ENCODE results near the gene ZNF276. TPM values are rescaled to one million over a fixed set of nuclear protein-coding genes. Genes with fewer than 3 reads are reported as not detected.

The ZNF276 gene
- total RNA-seq, 4 donors from 2014 or later: 43.4 to 265 (median 145) TPM

- WGBS, 2 donors (ENCODE audit: low coverage in 1 of 2): 86% methylated on average over 14 of the region's 14 CpGs; no CpG with 5 or more reads in 1 of the 2 donors
- no peaks in the 10 kb centered on the region for H3K27me3 ChIP-seq
- in situ Hi-C loops (cut with MboI; ENCODE audit: low pct_ligation_motif_present in 1 of 4, low pct_unique_long_range_greater_than_20kb in 1 of 4, low sequenced_read_pairs in 3 of 4) (no loop called here), intact Hi-C loops (cut with DNase I; ENCODE audit: low total_unique reads) (no loop called here)
- TF ChIP-seq EP300 (IDR thresholded peaks at IDR 0.05; ENCODE audit: low read depth) (no peak), CTCF (IDR thresholded peaks at IDR 0.05) (no peak), POLR2AphosphoS5 (IDR thresholded peaks at IDR 0.05) (no peak), POLR2A (IDR thresholded peaks at IDR 0.05) (no peak)
- H3K4me3 ChIP-seq: no peak overlapping the region
- no peak overlapping the region for H3K27ac ChIP-seq
- H3K4me1 ChIP-seq: no peaks in the 10 kb centered on the region
- H3K36me3 ChIP-seq: peaks cover 0 to 49% (median 23%) of the 10 kb centered on the region in 4 donors
- no peaks in the 10 kb centered on the region for H3K9me3 ChIP-seq
- DNase-seq: no peak
Observed at GRCh38 chr16:89729863-89730593, 8.7 kb downstream of the ZNF276 start.

DNA sequence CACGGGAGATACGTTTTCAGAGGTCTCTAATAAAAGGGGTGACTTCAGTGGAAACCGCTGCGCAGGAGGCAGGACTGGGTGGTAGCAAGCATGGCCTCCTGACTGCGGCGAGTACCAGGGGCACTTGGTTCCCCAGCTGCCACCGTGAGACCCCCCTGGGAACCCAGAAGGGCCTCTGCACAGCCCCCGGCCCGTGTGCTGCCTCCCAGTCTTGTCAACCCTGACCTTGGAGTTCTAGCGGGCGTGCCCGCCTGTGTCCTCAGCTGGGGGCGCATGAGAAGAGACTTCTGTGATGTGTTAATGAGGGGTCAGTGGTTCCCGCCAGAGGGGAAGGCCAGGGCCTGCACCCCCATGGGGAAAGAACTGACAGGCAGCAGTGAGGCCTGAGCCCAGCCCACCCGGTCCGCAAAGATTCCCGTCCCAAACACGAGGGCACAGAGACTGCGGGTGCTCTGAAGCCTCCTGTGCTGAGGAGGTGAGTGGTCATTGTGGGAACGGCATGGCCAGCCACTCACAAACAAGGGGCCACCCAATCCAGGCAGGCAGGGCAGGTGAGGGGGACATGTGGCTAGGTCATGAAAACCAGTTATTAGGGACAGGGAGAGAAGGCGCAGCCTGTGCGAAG lies 9.4 kb downstream of the ZNF276 start:
- TF ChIP-seq EP300 (IDR thresholded peaks at IDR 0.05; ENCODE audit: low read depth) (no peak), POLR2A (IDR thresholded peaks at IDR 0.05) (no peak), CTCF (IDR thresholded peaks at IDR 0.05) (no peak), POLR2AphosphoS5 (IDR thresholded peaks at IDR 0.05) (no peak)
- 20 to 81% methylated on average over 1 to 21 of the region's 22 CpGs for WGBS, 2 donors (ENCODE audit: low coverage in 1 of 2)
- intact Hi-C loops (cut with DNase I; ENCODE audit: low total_unique reads): no loop called here

GRCh38 chr16:89732142-89732917 lies 11.0 kb downstream of the ZNF276 start:
- Histone ChIP-seq H3K4me1 (no peaks in the 10 kb centered on the region), H3K36me3 (peaks cover 0 to 67% (median 32%) of the 10 kb centered on the region in 4 donors), H3K27me3 (no peaks in the 10 kb centered on the region), H3K4me3 (no peak overlapping the region), H3K9me3 (no peaks in the 10 kb centered on the region), H3K27ac (no peak overlapping the region)
- in situ Hi-C loops (cut with MboI; ENCODE audit: low pct_ligation_motif_present in 1 of 4, low pct_unique_long_range_greater_than_20kb in 1 of 4, low sequenced_read_pairs in 3 of 4): no loop called here
- 87 to 96% methylated on average over 18 to 24 of the region's 24 CpGs for WGBS, 2 donors (ENCODE audit: low coverage in 1 of 2)
- TF ChIP-seq EP300 (IDR thresholded peaks at IDR 0.05; ENCODE audit: low read depth) (no peak), POLR2AphosphoS5 (IDR thresholded peaks at IDR 0.05) (no peak), CTCF (IDR thresholded peaks at IDR 0.05) (no peak), POLR2A (IDR thresholded peaks at IDR 0.05) (no peak)
- DNase-seq: no peak
- intact Hi-C loops (cut with DNase I; ENCODE audit: low total_unique reads): no loop called here

More for the DNA sequence above, 9.4 kb downstream of the ZNF276 start:
- Histone ChIP-seq H3K4me3 (no peak overlapping the region), H3K36me3 (peaks cover 0 to 55% (median 27%) of the 10 kb centered on the region in 4 donors), H3K27ac (no peak overlapping the region), H3K9me3 (no peaks in the 10 kb centered on the region), H3K27me3 (no peaks in the 10 kb centered on the region), H3K4me1 (no peaks in the 10 kb centered on the region)
- in situ Hi-C loops (cut with MboI; ENCODE audit: low pct_ligation_motif_present in 1 of 4, low pct_unique_long_range_greater_than_20kb in 1 of 4, low sequenced_read_pairs in 3 of 4): no loop called here
- no peak for DNase-seq

DNA sequence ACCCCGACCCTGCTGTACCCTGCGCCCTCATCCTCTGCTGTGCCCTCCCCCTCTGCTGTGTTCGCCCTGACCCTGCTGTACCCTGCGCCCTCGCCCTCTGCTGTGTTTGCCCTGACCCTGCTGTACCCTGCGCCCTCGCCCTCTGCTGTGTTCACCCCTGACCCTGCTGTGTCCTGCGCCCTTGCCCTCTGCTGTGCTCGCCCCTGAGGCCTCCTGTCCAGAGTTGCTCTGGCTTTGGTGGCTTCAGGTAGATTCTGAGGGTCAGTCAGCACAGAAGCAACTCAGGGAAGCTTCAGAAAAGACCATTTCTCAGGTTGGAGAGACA lies 11.5 kb downstream of the ZNF276 start:
- H3K4me3 ChIP-seq: no peak overlapping the region
- intact Hi-C loops (cut with DNase I; ENCODE audit: low total_unique reads): no loop called here
- TF ChIP-seq EP300 (IDR thresholded peaks at IDR 0.05; ENCODE audit: low read depth) (no peak), POLR2A (IDR thresholded peaks at IDR 0.05) (no peak)
- WGBS, 2 donors (ENCODE audit: low coverage in 1 of 2): 90 to 93% methylated on average over 6 to 9 of the region's 9 CpGs
- no peaks in the 10 kb centered on the region for H3K9me3 ChIP-seq
- H3K27me3 ChIP-seq: no peaks in the 10 kb centered on the region
- peaks cover 0 to 70% (median 34%) of the 10 kb centered on the region in 4 donors for H3K36me3 ChIP-seq
- DNase-seq: no peak
- H3K27ac ChIP-seq: no peak overlapping the region
- no peaks in the 10 kb centered on the region for H3K4me1 ChIP-seq
- in situ Hi-C loops (cut with MboI; ENCODE audit: low pct_ligation_motif_present in 1 of 4, low pct_unique_long_range_greater_than_20kb in 1 of 4, low sequenced_read_pairs in 3 of 4): no loop called here
